Astrocyte (in vitro differentiated cells and primary cell): ENCODE measurements around the gene NUMB. TPM values are rescaled to one million over a fixed set of nuclear protein-coding genes. Genes with fewer than 3 reads are reported as not detected.

Experiments used
- DNase-seq: peaks from one replicate; pipeline ENCODE4 v3.0.0-alpha.2; 2010; ENCODE audit warnings: low read depth
- FAIRE-seq: peaks from 2 replicates; lab custom pipeline; 2011; peaks lifted over from hg19 to GRCh38; lab: Jason Lieb, UNC
- H2AFZ ChIP-seq: 2 replicates; pipeline ENCODE4 v1.6.0; 2012; ENCODE audit warnings: low read depth, low read length, inconsistent platforms
- H3K27ac ChIP-seq: 2 replicates; pipeline ENCODE4 v1.5.1; 2011; ENCODE audit warnings: low read depth, low read length, inconsistent platforms
- H3K27me3 ChIP-seq: 2 replicates; pipeline ENCODE4 v1.6.0; 2011; ENCODE audit warnings: low read length, inconsistent platforms; ENCODE audit not compliant: insufficient read depth
- H3K36me3 ChIP-seq: 2 replicates; pipeline ENCODE4 v1.5.1; 2011; ENCODE audit warnings: low read length, inconsistent platforms; ENCODE audit not compliant: insufficient read depth
- H3K4me1 ChIP-seq: 2 replicates; pipeline ENCODE4 v1.5.1; 2011; ENCODE audit warnings: low read length, inconsistent platforms; ENCODE audit not compliant: insufficient read depth
- H3K4me2 ChIP-seq: 2 replicates; pipeline ENCODE4 v1.6.0; 2012; ENCODE audit warnings: low read length, inconsistent platforms
- H3K4me3 ChIP-seq: 2 replicates; pipeline ENCODE4 v1.5.1; 2011; ENCODE audit warnings: low read depth, mild to moderate bottlenecking, low read length, inconsistent platforms; ENCODE audit not compliant: insufficient read depth
- H3K79me2 ChIP-seq: 2 replicates; pipeline ENCODE4 v1.6.0; 2012; ENCODE audit warnings: mild to moderate bottlenecking, low read length, inconsistent platforms; ENCODE audit not compliant: insufficient read depth
- H3K9ac ChIP-seq: 2 replicates; pipeline ENCODE4 v1.6.0; 2012; ENCODE audit warnings: mild to moderate bottlenecking, low read length, inconsistent platforms
- H3K9me3 ChIP-seq: 2 replicates; pipeline ENCODE4 v1.5.1; 2012; ENCODE audit warnings: low read depth, mild to moderate bottlenecking, low read length, inconsistent platforms; ENCODE audit not compliant: insufficient read depth
- H4K20me1 ChIP-seq: 2 replicates; pipeline ENCODE4 v1.6.0; 2012; ENCODE audit warnings: low read length, inconsistent platforms; ENCODE audit not compliant: insufficient read depth
- H3K27ac Mint-ChIP-seq: one replicate; pipeline ENCODE4 v1.8.0; 2021; ENCODE audit warnings: mild to moderate bottlenecking, mixed read lengths; ENCODE audit not compliant: unreplicated experiment
- H3K27me3 Mint-ChIP-seq: one replicate; pipeline ENCODE4 v1.8.0; 2021; ENCODE audit warnings: low read depth, mixed read lengths; ENCODE audit not compliant: unreplicated experiment
- H3K36me3 Mint-ChIP-seq: one replicate; pipeline ENCODE4 v1.8.0; 2021; ENCODE audit warnings: low read depth, mixed read lengths; ENCODE audit not compliant: unreplicated experiment
- H3K4me1 Mint-ChIP-seq: one replicate; pipeline ENCODE4 v1.8.0; 2021; ENCODE audit warnings: low read depth, mixed read lengths; ENCODE audit not compliant: unreplicated experiment
- H3K4me3 Mint-ChIP-seq: one replicate; pipeline ENCODE4 v1.8.0; 2021; ENCODE audit warnings: mild to moderate bottlenecking, moderate library complexity, mixed read lengths; ENCODE audit not compliant: unreplicated experiment
- H3K9me3 Mint-ChIP-seq: one replicate; pipeline ENCODE4 v1.8.0; 2021; ENCODE audit warnings: mild to moderate bottlenecking, mixed read lengths; ENCODE audit not compliant: unreplicated experiment
- EZH2 ChIP-seq: IDR thresholded peaks from 2 replicates; pipeline ENCODE4 v1.6.1; 2012; ENCODE audit warnings: mild to moderate bottlenecking, low read length, inconsistent platforms; ENCODE audit not compliant: insufficient read depth
- total RNA-seq: library from RNA; stranded (reverse); gene quantifications from 2 replicates; pipeline ENCODE4 v1.2.1, GENCODE V29; 2021
- TF ChIP-seq, protein P1 (sequence below): IDR thresholded peaks from 2 replicates; pipeline ENCODE4 v1.5.1; 2011; ENCODE audit warnings: low read depth, mild to moderate bottlenecking, inconsistent platforms, low read length, moderate library complexity; ENCODE audit not compliant: insufficient read depth

NUMB gene
- total RNA-seq, 1 donor from 2014 or later = 93.9 TPM

DNA sequence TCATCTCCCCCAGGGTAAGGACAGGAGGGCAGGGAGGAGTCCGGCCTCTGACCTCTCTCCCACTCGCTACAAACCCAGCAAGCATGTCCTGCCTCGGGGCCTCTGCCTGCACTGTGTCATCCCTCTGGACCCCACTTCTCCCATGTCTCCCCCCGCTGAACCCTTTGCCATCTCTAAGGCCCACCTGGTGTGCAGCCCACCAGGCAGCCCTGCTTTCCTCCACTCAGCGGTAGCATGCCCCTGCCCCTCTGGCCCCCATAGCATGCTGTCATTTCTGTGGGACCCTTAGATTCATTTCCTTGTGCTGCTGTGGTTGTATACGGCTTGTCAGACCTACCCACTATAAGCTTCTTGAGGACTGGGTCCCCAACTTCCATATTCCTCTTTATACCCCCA, 203.3 kb downstream of the NUMB start:
- Histone ChIP-seq H3K27ac (no peak overlapping the region), H3K4me2 (no peak overlapping the region), H3K9ac (no peak overlapping the region), H2AFZ (no peak overlapping the region), H3K36me3 (no peaks in the 10 kb centered on the region), H3K79me2 (no peaks in the 10 kb centered on the region), H3K27me3 (no peaks in the 10 kb centered on the region), H3K4me3 (no peak overlapping the region), H3K9me3 (no peaks in the 10 kb centered on the region), H4K20me1 (no peaks in the 10 kb centered on the region), H3K4me1 (no peaks in the 10 kb centered on the region)
- Mint-ChIP-seq H3K4me1 (no peaks in the 10 kb centered on the region), H3K27ac (no peak overlapping the region), H3K36me3 (peaks cover 3% of the 10 kb centered on the region), H3K27me3 (peaks cover 7% of the 10 kb centered on the region), H3K4me3 (no peak overlapping the region), H3K9me3 (no peaks in the 10 kb centered on the region)
- TF ChIP-seq, protein P1, sequence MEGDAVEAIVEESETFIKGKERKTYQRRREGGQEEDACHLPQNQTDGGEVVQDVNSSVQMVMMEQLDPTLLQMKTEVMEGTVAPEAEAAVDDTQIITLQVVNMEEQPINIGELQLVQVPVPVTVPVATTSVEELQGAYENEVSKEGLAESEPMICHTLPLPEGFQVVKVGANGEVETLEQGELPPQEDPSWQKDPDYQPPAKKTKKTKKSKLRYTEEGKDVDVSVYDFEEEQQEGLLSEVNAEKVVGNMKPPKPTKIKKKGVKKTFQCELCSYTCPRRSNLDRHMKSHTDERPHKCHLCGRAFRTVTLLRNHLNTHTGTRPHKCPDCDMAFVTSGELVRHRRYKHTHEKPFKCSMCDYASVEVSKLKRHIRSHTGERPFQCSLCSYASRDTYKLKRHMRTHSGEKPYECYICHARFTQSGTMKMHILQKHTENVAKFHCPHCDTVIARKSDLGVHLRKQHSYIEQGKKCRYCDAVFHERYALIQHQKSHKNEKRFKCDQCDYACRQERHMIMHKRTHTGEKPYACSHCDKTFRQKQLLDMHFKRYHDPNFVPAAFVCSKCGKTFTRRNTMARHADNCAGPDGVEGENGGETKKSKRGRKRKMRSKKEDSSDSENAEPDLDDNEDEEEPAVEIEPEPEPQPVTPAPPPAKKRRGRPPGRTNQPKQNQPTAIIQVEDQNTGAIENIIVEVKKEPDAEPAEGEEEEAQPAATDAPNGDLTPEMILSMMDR = no peak
- no peak for TF ChIP-seq EZH2
- DNase-seq (no peak), FAIRE-seq (no peak)

DNA sequence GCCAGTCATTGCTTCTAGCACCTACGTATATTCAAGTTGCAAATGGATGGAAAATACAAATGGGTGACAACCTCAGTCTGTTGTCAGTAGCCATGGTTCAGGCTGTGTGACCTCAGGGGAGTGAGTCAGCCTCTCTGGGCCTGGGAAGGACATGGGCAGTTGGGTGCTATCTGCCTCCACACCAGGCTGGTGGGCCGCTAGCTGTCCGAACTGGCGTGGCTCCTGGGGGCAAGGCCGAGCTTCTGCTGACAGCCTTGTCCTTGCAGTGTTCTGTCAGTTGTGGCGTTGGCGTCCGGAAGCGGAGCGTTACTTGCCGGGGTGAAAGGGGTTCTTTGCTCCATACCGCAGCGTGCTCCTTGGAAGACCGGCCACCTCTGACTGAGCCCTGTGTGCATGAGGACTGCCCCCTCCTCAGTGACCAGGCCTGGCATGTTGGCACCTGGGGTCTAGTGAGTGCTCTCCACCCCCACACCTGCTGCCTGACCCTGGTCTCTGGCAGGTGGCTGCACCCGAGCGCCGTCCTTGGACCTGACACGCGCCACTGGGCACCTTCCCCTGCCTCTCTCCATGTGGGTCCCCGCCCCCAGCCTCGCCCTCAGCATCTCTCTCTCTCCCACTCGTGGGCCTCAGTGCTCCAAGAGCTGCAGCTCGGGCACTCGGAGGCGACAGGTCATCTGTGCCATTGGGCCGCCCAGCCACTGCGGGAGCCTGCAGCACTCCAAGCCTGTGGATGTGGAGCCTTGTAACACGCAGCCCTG, 203.9 kb downstream of the NUMB start:
- H2AFZ ChIP-seq = no peak overlapping the region
- Mint-ChIP-seq H3K27me3 (peaks cover 7% of the 10 kb centered on the region), H3K27ac (no peak overlapping the region), H3K9me3 (no peaks in the 10 kb centered on the region), H3K36me3 (peaks cover 3% of the 10 kb centered on the region), H3K4me3 (no peak overlapping the region), H3K4me1 (no peaks in the 10 kb centered on the region)
- no peak for TF ChIP-seq EZH2
- TF ChIP-seq, protein P1 = no peak
- no peaks in the 10 kb centered on the region for H3K79me2 ChIP-seq
- no peak for DNase-seq
- no peak for FAIRE-seq
- H3K9me3 ChIP-seq = no peaks in the 10 kb centered on the region
- H3K4me2 ChIP-seq = no peak overlapping the region
- no peaks in the 10 kb centered on the region for H3K36me3 ChIP-seq
- H3K9ac ChIP-seq = no peak overlapping the region
- H3K27me3 ChIP-seq = no peaks in the 10 kb centered on the region
- no peak overlapping the region for H3K4me3 ChIP-seq
- no peaks in the 10 kb centered on the region for H4K20me1 ChIP-seq
- no peak overlapping the region for H3K27ac ChIP-seq
- no peaks in the 10 kb centered on the region for H3K4me1 ChIP-seq

DNA sequence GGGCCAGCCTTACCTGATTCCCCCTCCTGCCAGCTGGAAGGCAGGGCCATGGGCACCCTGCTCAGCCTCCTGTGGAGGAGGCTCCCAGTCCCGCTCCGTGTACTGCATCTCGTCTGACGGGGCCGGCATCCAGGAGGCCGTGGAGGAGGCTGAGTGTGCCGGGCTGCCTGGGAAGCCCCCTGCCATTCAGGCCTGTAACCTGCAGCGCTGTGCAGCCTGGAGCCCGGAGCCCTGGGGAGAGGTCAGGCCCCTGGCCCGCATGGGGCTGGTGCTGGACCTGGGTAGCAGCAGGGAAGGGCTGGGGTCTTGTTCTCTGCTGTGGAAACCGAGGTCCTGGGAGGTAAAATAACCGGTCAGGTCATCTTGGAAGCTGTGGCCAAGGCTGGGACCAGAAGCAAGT, 204.6 kb downstream of the NUMB start:
- TF ChIP-seq EZH2 = no peak
- TF ChIP-seq, protein P1 = no peak
- Mint-ChIP-seq H3K4me3 (no peak overlapping the region), H3K36me3 (peaks cover 3% of the 10 kb centered on the region), H3K4me1 (no peaks in the 10 kb centered on the region), H3K27me3 (peaks cover 7% of the 10 kb centered on the region), H3K9me3 (no peaks in the 10 kb centered on the region), H3K27ac (no peak overlapping the region)
- Histone ChIP-seq H3K27me3 (no peaks in the 10 kb centered on the region), H3K79me2 (no peaks in the 10 kb centered on the region), H3K4me1 (peaks cover 1% of the 10 kb centered on the region), H3K27ac (no peak overlapping the region), H3K4me2 (no peak overlapping the region), H4K20me1 (no peaks in the 10 kb centered on the region), H3K9me3 (no peaks in the 10 kb centered on the region), H3K4me3 (no peak overlapping the region), H3K9ac (no peak overlapping the region), H3K36me3 (no peaks in the 10 kb centered on the region), H2AFZ (no peak overlapping the region)
- no peak for FAIRE-seq
- no peak for DNase-seq
